C4-2B (cell line): ENCODE results near the gene ZMYND15.
A peak's percentile ranks its signal among the peaks of the same experiment; 100 is the strongest.
"Not testable (repeated sequence)": the region's sequence is repeated elsewhere in the genome, so short reads cannot be mapped to it uniquely, and the experiment has no call there.

Experiments
- H3K27ac ChIP-seq: fragments of 450-650 bp; 2 replicates; pipeline ENCODE4 v1.5.1; 2017
- CTCF ChIP-seq: fragments of 450-650 bp; conservative IDR thresholded peaks from 2 replicates; pipeline ENCODE4 v1.5.1; 2017; ENCODE audit warnings: mild to moderate bottlenecking
- ZFX ChIP-seq: fragments of 450-650 bp; IDR thresholded peaks from 2 replicates; pipeline ENCODE4 v1.6.1; 2017

ZMYND15 gene

GRCh38 chr17:4739122-4740024 is at the start of gene ZMYND15, which contains the start of gene CXCL16:
Gene ZMYND15 (plus strand): TSS chr17:4739833. CDS start chr17:4740549, 716 bp downstream.
Gene CXCL16 (minus strand): TSS chr17:4739928. CDS start chr17:4739339, 589 bp downstream.
- TF ChIP-seq ZFX (peak; percentile 91; the same call in 1 of the 2 replicates), CTCF (no peak)
- H3K27ac ChIP-seq: peak within 1 kb of the TSS; percentile 72

- H3K27ac ChIP-seq: not testable (repeated sequence)
Observed at GRCh38 chr17:4689872-4690271, 49.8 kb upstream of the ZMYND15 start.

- no peak overlapping the region for H3K27ac ChIP-seq
- TF ChIP-seq CTCF (no peak), ZFX (no peak)
Observed at GRCh38 chr17:4690745-4691144, 48.9 kb upstream of the ZMYND15 start.

GRCh38 chr17:4691686-4692085 is 47.9 kb upstream of the ZMYND15 start:
- no peak for TF ChIP-seq ZFX
- no peak for TF ChIP-seq CTCF
- no peak overlapping the region for H3K27ac ChIP-seq

GRCh38 chr17:4693416-4693815 is 46.2 kb upstream of the ZMYND15 start:
- TF ChIP-seq ZFX (no peak), CTCF (no peak)
- H3K27ac ChIP-seq: no peak overlapping the region

GRCh38 chr17:4696437-4696805 is 43.2 kb upstream of the ZMYND15 start:
- TF ChIP-seq ZFX (no peak), CTCF (no peak)
- no peak overlapping the region for H3K27ac ChIP-seq

- not testable (repeated sequence) for H3K27ac ChIP-seq
Observed at GRCh38 chr17:4699401-4700056, 40.1 kb upstream of the ZMYND15 start.

- no peak for TF ChIP-seq ZFX
- TF ChIP-seq CTCF: no peak
- H3K27ac ChIP-seq: no peak overlapping the region
Observed at GRCh38 chr17:4701116-4701515, 38.5 kb upstream of the ZMYND15 start.
